Measurements from ENCODE around the gene USP5.
"Not testable (repeated sequence)": the region's sequence is repeated elsewhere in the genome, so short reads cannot be mapped to it uniquely, and the experiment has no call there.

DNA sequence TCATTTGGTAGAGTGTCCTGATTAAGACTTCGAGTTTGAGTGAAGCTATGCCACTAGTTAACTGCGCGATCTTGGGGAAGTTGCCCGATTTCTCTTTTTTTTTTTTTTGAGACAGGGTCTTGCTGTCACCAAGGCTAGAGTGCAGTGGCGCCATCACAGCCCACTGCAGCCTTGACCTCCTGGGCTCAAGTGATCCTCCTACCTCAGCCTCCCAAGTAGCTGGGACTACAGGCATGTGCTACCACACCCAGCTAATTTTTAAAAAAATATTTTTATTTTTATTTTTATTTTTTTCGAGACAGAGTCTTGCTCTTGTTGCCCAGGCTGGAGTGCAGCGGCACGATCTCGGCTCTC lies 22.0 kb downstream of the USP5 start:
- TF ChIP-seq, protein P1, sequence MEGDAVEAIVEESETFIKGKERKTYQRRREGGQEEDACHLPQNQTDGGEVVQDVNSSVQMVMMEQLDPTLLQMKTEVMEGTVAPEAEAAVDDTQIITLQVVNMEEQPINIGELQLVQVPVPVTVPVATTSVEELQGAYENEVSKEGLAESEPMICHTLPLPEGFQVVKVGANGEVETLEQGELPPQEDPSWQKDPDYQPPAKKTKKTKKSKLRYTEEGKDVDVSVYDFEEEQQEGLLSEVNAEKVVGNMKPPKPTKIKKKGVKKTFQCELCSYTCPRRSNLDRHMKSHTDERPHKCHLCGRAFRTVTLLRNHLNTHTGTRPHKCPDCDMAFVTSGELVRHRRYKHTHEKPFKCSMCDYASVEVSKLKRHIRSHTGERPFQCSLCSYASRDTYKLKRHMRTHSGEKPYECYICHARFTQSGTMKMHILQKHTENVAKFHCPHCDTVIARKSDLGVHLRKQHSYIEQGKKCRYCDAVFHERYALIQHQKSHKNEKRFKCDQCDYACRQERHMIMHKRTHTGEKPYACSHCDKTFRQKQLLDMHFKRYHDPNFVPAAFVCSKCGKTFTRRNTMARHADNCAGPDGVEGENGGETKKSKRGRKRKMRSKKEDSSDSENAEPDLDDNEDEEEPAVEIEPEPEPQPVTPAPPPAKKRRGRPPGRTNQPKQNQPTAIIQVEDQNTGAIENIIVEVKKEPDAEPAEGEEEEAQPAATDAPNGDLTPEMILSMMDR (IDR thresholded peaks at IDR 0.05) = not testable (repeated sequence)
- not testable (repeated sequence) for TF ChIP-seq POLR2A (IDR thresholded peaks at IDR 0.05)

All from heart left ventricle (tissue), 13 donors.